ENCODE data around the gene DUSP9. TPM values are rescaled to one million over a fixed set of nuclear protein-coding genes. Genes with fewer than 3 reads are reported as not detected.

DUSP9 gene
- 0.77 and 1.3 TPM in 2 replicates for total RNA-seq

- DNase-seq (ENCODE audit: low read depth): peak; percentile 25
- no peak for TF ChIP-seq CTCF (IDR thresholded peaks at IDR 0.05; ENCODE audit: insufficient read depth, low read length, severe bottlenecking)
- H3K4me3 ChIP-seq (ENCODE audit: low read depth, low read length): peak within 1 kb of the TSS; percentile 10
- FAIRE-seq: no peak
- H3K27me3 ChIP-seq (ENCODE audit: control insufficient read depth, insufficient read depth, low read length): peaks cover 3% of the 10 kb centered on the region
- H3K36me3 ChIP-seq (ENCODE audit: control insufficient read depth, insufficient read depth, low read length): no peaks in the 10 kb centered on the region
Observed at GRCh38 chrX:153646620-153647373, at the start of gene DUSP9. Gene DUSP9, plus strand, starts transcription at chrX:153647203. Its CDS starts 751 bp downstream, at chrX:153647954.

GRCh38 chrX:153598541-153599191, 48.3 kb upstream of the DUSP9 start, which contains the start of gene CCNQ:
Gene CCNQ, minus strand, starts transcription at chrX:153599139. Its CDS starts 66 bp downstream, at chrX:153599073.
- no peaks in the 10 kb centered on the region for H3K27me3 ChIP-seq (ENCODE audit: control insufficient read depth, insufficient read depth, low read length)
- FAIRE-seq: no peak
- no peak for TF ChIP-seq CTCF (IDR thresholded peaks at IDR 0.05; ENCODE audit: insufficient read depth, low read length, severe bottlenecking)
- H3K36me3 ChIP-seq (ENCODE audit: control insufficient read depth, insufficient read depth, low read length): peaks cover 3% of the 10 kb centered on the region
- peak within 1 kb of the TSS; percentile 64 for H3K4me3 ChIP-seq (ENCODE audit: low read depth, low read length)
- DNase-seq (ENCODE audit: low read depth): no peak

- FAIRE-seq: no peak
- TF ChIP-seq CTCF (IDR thresholded peaks at IDR 0.05; ENCODE audit: insufficient read depth, low read length, severe bottlenecking): no peak
Observed at GRCh38 chrX:153599192-153600031, 47.6 kb upstream of the DUSP9 start.

GRCh38 chrX:153600032-153600373, 47.0 kb upstream of the DUSP9 start:
- FAIRE-seq (no peak), DNase-seq (ENCODE audit: low read depth) (no peak)
- peaks cover 1% of the 10 kb centered on the region for H3K36me3 ChIP-seq (ENCODE audit: control insufficient read depth, insufficient read depth, low read length)
- no peaks in the 10 kb centered on the region for H3K27me3 ChIP-seq (ENCODE audit: control insufficient read depth, insufficient read depth, low read length)
- H3K4me3 ChIP-seq (ENCODE audit: low read depth, low read length): peak overlapping the region; percentile 64
- no peak for TF ChIP-seq CTCF (IDR thresholded peaks at IDR 0.05; ENCODE audit: insufficient read depth, low read length, severe bottlenecking)

More at GRCh38 chrX:153599192-153600031, 47.6 kb upstream of the DUSP9 start:
- Histone ChIP-seq H3K27me3 (ENCODE audit: control insufficient read depth, insufficient read depth, low read length) (no peaks in the 10 kb centered on the region), H3K36me3 (ENCODE audit: control insufficient read depth, insufficient read depth, low read length) (peaks cover 1% of the 10 kb centered on the region), H3K4me3 (ENCODE audit: low read depth, low read length) (peak overlapping the region; percentile 64)
- peak; percentile 58 for DNase-seq (ENCODE audit: low read depth)

GRCh38 chrX:153600921-153601320, 46.1 kb upstream of the DUSP9 start:
- no peaks in the 10 kb centered on the region for H3K27me3 ChIP-seq (ENCODE audit: control insufficient read depth, insufficient read depth, low read length)
- no peaks in the 10 kb centered on the region for H3K36me3 ChIP-seq (ENCODE audit: control insufficient read depth, insufficient read depth, low read length)
- H3K4me3 ChIP-seq (ENCODE audit: low read depth, low read length): no peak overlapping the region
- DNase-seq (ENCODE audit: low read depth) (no peak), FAIRE-seq (no peak)
- no peak for TF ChIP-seq CTCF (IDR thresholded peaks at IDR 0.05; ENCODE audit: insufficient read depth, low read length, severe bottlenecking)
